Heart left ventricle (tissue), 13 donors: ENCODE measurements around the gene ZSWIM8.

Source experiments
- POLR2A ChIP-seq, 2 donors: fragments of 450-650 bp; IDR thresholded peaks; one replicate each; pipeline ENCODE4 v1.6.1; 2017; ENCODE audit warnings: antibody characterized with exemption in 2 of 2, mild to moderate bottlenecking in 2 of 2, moderate library complexity in 2 of 2
- TF ChIP-seq, protein P1 (sequence below), 12 donors: fragments of 200-600 bp; sonication (generic) in 4 of 12; IDR thresholded peaks; one replicate each; pipeline versions ENCODE4 v1.5.0 to v1.8.0; 2018 to 2022; ENCODE audit warnings: antibody characterized with exemption in 12 of 12, mild to moderate bottlenecking in 5 of 12
- donor health status: ischemic (EF 13 %, LVEDD 7.1; RV severe dilation, severe dysfunction).
- donor health status: DM: no; HTN: yes; CAD: no.
- donor health status: DM: no; HTN: no; CAD: no.
- donor health status: ischemic (EF 25% LVEDD 6.9; RV normal size, moderate dysfunction).
- donor health status: ischemic (EF 25% LVEDD 5.7; RV mildly dilated, moderate dysfunction).
- donor health status: ischemic (EF 35%, LVEDD 5.7; RV mildly dilated, moderate dysfunction).
- donor health status: nonischemic (EF 11% LVEDD 7.7; RV severe dilation, severe dysfunction).
- donor health status: DM: yes; HTN: yes; CAD: no.
- donor health status: PGD.
- donor health status: ischemic (EF 29% LVEDD 5.4; RV normal size, mild dysfunction).
- donor health status: nonischemic (EF 23%, LVEDD 6.1; RV moderate dilation, normal function).

DNA sequence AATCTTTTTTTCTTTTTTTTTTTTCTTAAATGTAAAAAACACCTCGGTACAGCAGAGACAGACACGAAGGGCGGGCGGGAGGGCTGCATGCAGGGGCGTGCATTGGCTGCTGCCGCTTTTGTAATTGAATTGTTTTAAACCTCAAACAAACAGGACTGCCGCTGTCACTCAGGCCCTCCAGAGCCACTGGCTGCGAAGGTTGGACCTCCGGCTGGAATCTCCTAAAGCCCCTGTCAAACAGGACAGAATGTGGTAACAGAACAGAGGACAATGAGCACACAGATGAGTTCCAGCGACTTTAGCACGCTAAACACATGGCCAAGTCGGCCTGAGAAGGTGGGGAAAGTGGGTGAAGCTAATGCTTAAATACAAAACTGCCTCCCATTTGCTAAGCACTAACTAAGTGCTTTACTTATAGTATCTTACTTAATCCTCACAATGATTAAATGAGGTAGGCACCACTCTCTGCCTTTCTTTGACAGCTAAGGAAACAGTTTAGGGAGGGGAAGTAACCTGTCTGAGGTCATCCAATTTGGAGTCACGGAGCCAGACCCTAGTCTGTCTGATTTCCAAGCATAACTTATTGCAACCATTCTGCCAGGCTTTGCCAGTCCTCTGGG is 29.0 kb downstream of the ZSWIM8 start:
- TF ChIP-seq, protein P1, sequence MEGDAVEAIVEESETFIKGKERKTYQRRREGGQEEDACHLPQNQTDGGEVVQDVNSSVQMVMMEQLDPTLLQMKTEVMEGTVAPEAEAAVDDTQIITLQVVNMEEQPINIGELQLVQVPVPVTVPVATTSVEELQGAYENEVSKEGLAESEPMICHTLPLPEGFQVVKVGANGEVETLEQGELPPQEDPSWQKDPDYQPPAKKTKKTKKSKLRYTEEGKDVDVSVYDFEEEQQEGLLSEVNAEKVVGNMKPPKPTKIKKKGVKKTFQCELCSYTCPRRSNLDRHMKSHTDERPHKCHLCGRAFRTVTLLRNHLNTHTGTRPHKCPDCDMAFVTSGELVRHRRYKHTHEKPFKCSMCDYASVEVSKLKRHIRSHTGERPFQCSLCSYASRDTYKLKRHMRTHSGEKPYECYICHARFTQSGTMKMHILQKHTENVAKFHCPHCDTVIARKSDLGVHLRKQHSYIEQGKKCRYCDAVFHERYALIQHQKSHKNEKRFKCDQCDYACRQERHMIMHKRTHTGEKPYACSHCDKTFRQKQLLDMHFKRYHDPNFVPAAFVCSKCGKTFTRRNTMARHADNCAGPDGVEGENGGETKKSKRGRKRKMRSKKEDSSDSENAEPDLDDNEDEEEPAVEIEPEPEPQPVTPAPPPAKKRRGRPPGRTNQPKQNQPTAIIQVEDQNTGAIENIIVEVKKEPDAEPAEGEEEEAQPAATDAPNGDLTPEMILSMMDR (IDR thresholded peaks at IDR 0.05) = no peak
- no peak for TF ChIP-seq POLR2A (IDR thresholded peaks at IDR 0.05)
